ENCODE measurements around the gene MTIF3. TPM values are rescaled to one million over a fixed set of nuclear protein-coding genes. Genes with fewer than 3 reads are reported as not detected.

MTIF3 gene
- total RNA-seq, 1 donor from 2014 or later: 55.1 TPM

Other genes starting within 250 kb of the MTIF3 start
- 719 TPM for gene RPL21, start 199.0 kb downstream of the MTIF3 start, total RNA-seq
- gene RASL11A, start 179.7 kb downstream of the MTIF3 start, total RNA-seq: 24.7 TPM
- gene GTF3A, start 25.9 kb downstream of the MTIF3 start, total RNA-seq: 115 TPM
- gene LNX2, start 170.0 kb upstream of the MTIF3 start, total RNA-seq: 4.0 TPM
- 63.0 TPM for gene POLR1D, start 171.3 kb upstream of the MTIF3 start, total RNA-seq

Measured in mesenteric fat pad (tissue), 1 donor.